ENCODE measurements around the gene IGF2BP2. TPM values are rescaled to one million over a fixed set of nuclear protein-coding genes. Genes with fewer than 3 reads are reported as not detected.

IGF2BP2 gene
- total and polyA plus RNA-seq, 2 of the 8 experiments (the other 6 are each of a cell fraction or from before 2014, with no cell fraction given), result 7.4 to 121 TPM

- H3K79me2 ChIP-seq (ENCODE audit: control insufficient read depth in 1 of 2, insufficient read depth in 2 of 2, low read length in 2 of 2), result peaks cover 11 to 99% of the 10 kb centered on the region in 2 experiments
- H3K4me2 ChIP-seq (ENCODE audit: insufficient read depth in 1 of 2, low read depth in 2 of 2, low read length in 2 of 2), result no peak overlapping the region
- no peak overlapping the region for H3K27ac ChIP-seq (ENCODE audit: low read depth, low read length)
- FAIRE-seq, result no peak
- H3K36me3 ChIP-seq (ENCODE audit: control insufficient read depth in 2 of 4, insufficient read depth in 4 of 4, low read length in 3 of 4), result no peaks in the 10 kb centered on the region
- H3K4me1 ChIP-seq (replicated peaks in 1 of 4; ENCODE audit: control insufficient read depth in 3 of 4, insufficient read depth in 4 of 4, low read length in 3 of 4), result peaks cover 0 to 21% (median 11%) of the 10 kb centered on the region in 4 experiments; a peak in 6 of 7 replicates
- no peaks in the 10 kb centered on the region for H3K27me3 ChIP-seq (replicated peaks in 1 of 4; ENCODE audit: control insufficient read depth in 3 of 4, extremely low read depth in 1 of 4, insufficient read depth in 3 of 4, low read length in 3 of 4)
- no peak overlapping the region for H2BK20ac ChIP-seq (ENCODE audit: low read length)
- H2BK15ac ChIP-seq (ENCODE audit: low read length), result no peak overlapping the region
- H3K14ac ChIP-seq (ENCODE audit: insufficient read length), result no peak overlapping the region
- WGBS, 2 experiments (ENCODE audit: extremely low coverage in 1 of 2, insufficient coverage in 1 of 2, insufficient read length in 1 of 2, insufficient replicate concordance in 2 of 2, low coverage in 1 of 2, low lambda C conversion rate in 2 of 2, missing lambda C conversion rate in 1 of 2), result 90% methylated on average over 4 of the region's 4 CpGs; no CpG with 5 or more reads in 1 of the 2 experiments
- no peak overlapping the region for H2AFZ ChIP-seq (ENCODE audit: low read length)
- H3K4me3 ChIP-seq (ENCODE audit: extremely low read depth in 1 of 4, insufficient read depth in 2 of 4, low read depth in 3 of 4, low read length in 4 of 4), result no peak overlapping the region
- no peaks in the 10 kb centered on the region for H3K23me2 ChIP-seq (ENCODE audit: low read depth, low read length)
- no peak overlapping the region for H2AK5ac ChIP-seq (ENCODE audit: low read depth, low read length)
- DNase-seq (ENCODE audit: low read depth in 1 of 2, low spot score in 2 of 2), result no peak
- no peak overlapping the region for H3K56ac ChIP-seq (replicated peaks; ENCODE audit: insufficient read length, low read depth, low read length)
- peaks cover 35 to 40% of the 10 kb centered on the region in 2 experiments for H4K20me1 ChIP-seq (replicated peaks in 1 of 2; ENCODE audit: control insufficient read depth in 1 of 2, insufficient read depth in 2 of 2, low read length in 2 of 2)
- no peak overlapping the region for H3K23ac ChIP-seq (ENCODE audit: insufficient read length)
- H2BK5ac ChIP-seq (ENCODE audit: low read depth, low read length), result no peak overlapping the region
- peaks cover 8% of the 10 kb centered on the region; the same call in 1 of the 2 replicates for H3K79me1 ChIP-seq (ENCODE audit: low read depth, low read length)
- no peak overlapping the region for H3K18ac ChIP-seq (ENCODE audit: extremely low read depth, low read length)
- ChIA-PET CTCF (ENCODE audit: partially characterized antibody) (interaction anchor here (0.6 to 17.0 kb wide), 9 partner anchors 8 to 103 kb away, joined by 3 to 345 read pairs (median 3); no protein-coding TSS in a partner anchor), POLR2A (ENCODE audit: partially characterized antibody) (interaction anchor here (0.8 to 1.5 kb wide), 3 partner anchors 10 to 75 kb away, joined by 3 read pairs; no protein-coding TSS in a partner anchor)
- no peak overlapping the region for H3K4ac ChIP-seq (replicated peaks; ENCODE audit: insufficient read length, low read depth, low read length)
- no peak overlapping the region for H4K91ac ChIP-seq (replicated peaks; ENCODE audit: insufficient read length, low read length)
- H2BK120ac ChIP-seq (replicated peaks; ENCODE audit: low read depth, low read length), result no peak overlapping the region
- no peaks in the 10 kb centered on the region for H3K9me3 ChIP-seq (ENCODE audit: insufficient read depth in 2 of 2, low read depth in 1 of 2, low read length in 1 of 2)
- no peak overlapping the region for H3K9ac ChIP-seq (replicated peaks in 1 of 4; ENCODE audit: extremely low read depth in 1 of 4, low read depth in 3 of 4, low read length in 3 of 4)
- no peak overlapping the region for H4K5ac ChIP-seq (ENCODE audit: insufficient read length, low read depth, low read length)
- TF ChIP-seq MAFK (IDR thresholded peaks at IDR 0.05; ENCODE audit: low read depth, low read length) (no peak), SIN3A (conservative IDR thresholded peaks at IDR 0.05 in 1 of 2, IDR thresholded peaks at IDR 0.05 in 1 of 2; ENCODE audit: low read depth in 1 of 2, low read length in 2 of 2) (no peak), CHD2 (IDR thresholded peaks at IDR 0.05; ENCODE audit: low read length) (no peak), JUND (IDR thresholded peaks at IDR 0.05; ENCODE audit: low read length) (no peak)
- H2BK12ac ChIP-seq (ENCODE audit: low read depth, low read length), result no peak overlapping the region
- H4K8ac ChIP-seq (ENCODE audit: extremely low read depth, insufficient read depth, low read length), result no peak overlapping the region
These were observed 61.4 kb downstream of the IGF2BP2 start for GRCh38 chr3:185763347-185764005.

Measured in H1 (cell line).